Activated T-helper 1 cell treated with Interleukin-2 at 50 U/mL for 16 hours (primary cell): ENCODE measurements around the gene DUSP5.
A peak's percentile ranks its signal among the peaks of the same experiment; 100 is the strongest.

Source experiments
- DNase-seq: peaks from one replicate; pipeline ENCODE4 v3.0.0-alpha.2; 2020; ENCODE audit warnings: low read depth

Gene DUSP5

GRCh38 chr10:110481919-110482318 lies 15.8 kb upstream of the DUSP5 start:
- no peak for DNase-seq

DNA sequence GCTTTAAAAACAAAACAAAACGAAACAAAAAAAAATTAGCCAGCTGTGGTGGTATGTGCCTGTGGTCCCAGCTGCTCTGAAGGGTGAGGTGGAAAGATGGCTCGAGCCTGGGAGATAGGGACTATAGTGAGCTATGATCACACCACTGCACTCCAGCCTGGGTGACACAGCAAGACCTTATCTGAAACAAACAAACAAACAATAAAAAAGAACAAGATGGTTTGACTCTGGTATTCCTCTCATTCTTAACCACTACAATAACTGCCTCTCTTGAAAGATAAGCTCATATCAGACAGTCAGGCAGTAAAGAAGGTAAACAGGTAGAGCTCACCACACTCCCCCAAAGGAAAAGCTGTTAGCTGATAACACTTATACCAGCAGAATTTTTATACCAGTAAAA lies 14.1 kb upstream of the DUSP5 start:
- no peak for DNase-seq

DNA sequence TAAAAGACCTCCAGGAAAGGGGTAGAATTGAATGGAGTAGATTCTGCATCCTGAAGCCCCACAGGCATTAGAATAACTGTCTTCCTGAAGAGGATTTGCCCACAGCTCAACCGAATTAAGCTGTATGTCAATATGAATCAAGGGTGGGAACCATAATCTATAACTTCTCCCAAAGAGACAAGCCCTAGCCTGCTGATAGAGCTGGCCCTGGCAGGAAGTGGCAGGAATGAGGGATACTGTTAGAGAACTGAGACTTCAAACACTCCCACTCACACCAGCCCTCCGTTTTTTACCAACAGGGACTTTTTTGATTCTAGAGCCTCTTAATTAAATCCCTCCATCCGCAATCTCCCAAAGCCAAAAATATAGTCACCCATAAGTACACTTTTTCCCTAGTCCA lies 12.2 kb upstream of the DUSP5 start:
- DNase-seq: no peak

GRCh38 chr10:110486680-110487410 lies 10.9 kb upstream of the DUSP5 start:
- DNase-seq: no peak

DNA sequence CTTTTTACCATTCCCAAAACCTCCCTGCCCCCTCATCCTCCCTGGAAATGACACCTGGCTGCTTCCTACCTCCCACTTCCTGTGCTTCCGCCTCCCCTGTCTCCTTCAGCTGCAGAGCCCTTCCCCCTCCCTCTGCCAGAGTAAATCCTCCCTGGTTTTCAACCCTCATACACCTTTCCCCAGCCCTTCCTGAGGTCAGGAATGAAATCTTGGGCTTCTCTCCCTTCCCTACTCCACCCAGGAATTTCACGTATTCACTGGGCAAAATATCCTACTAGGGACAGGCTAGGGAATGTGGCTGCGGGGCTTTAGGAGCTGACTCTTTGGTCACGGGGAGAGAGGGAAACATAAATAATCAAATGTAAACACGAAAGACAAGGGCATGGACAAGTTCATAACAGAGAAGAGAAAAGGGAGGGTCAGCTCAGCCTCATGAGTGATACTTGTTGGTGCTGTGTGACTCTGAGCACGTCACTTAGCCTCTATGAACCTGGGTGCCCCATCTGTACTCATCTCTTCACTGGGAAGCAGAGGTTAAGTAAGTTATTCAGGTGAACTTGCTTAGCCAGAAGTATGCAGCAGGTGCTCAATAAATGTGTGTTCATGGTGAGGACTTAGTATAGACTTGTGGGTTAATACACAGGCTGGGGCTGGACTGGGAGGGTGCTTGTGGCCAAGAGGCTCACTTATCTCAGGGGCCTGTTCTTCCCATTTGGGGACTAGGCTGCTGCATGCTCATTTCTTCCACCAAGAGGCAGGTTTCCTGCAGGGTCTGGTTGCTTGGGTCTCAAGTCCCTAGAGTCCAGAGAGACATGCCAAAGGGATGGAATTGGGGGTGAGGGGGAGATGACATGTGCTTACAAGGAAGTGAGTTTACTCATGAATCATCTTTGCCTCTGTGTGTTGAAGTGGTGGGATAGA lies 10.0 kb upstream of the DUSP5 start:
- DNase-seq: no peak

- DNase-seq: no peak
These were observed 9.4 kb upstream of the DUSP5 start for GRCh38 chr10:110488332-110488681.

- DNase-seq: no peak
These were observed 8.8 kb upstream of the DUSP5 start for GRCh38 chr10:110488940-110489339.

GRCh38 chr10:110490640-110491039 lies 7.1 kb upstream of the DUSP5 start:
- DNase-seq: no peak

- DNase-seq: no peak
These were observed 6.4 kb upstream of the DUSP5 start for GRCh38 chr10:110491346-110491745.

DNA sequence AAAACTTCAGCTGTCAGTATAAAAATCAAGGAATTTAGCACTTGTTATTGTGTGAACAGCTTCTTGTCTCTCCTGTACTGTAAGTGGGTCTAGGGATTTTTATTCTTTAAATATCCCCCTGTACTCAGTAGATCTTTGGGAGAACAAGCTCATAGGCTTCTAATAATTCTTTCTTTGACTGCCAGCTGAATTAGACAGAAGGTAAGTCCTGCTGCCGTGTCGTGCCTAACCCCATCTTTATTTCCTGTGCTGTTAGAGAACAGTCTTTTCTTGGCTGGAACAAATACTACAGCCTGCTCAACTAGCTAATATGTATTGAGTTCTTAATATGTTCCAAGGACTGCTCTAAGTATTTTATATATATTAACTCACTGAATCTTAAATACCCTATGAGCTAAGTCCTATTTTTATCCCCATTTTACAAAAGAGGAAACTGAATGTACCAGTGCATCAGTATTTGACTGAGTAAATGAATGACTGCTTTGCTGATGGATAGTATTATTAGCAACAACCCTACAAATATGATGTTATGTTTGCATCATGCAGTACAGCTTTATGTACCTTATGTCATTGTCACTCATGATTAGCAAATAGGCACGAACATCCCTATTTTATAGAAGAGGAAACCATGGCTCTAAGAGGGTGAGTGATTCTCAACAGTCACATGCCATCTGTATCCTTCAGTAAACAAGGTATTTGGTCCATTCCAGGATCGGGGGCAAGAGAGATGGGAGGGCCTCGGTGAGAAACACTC lies 5.5 kb upstream of the DUSP5 start:
- no peak for DNase-seq

GRCh38 chr10:110493832-110494426 lies 3.8 kb upstream of the DUSP5 start:
- DNase-seq: no peak

DNA sequence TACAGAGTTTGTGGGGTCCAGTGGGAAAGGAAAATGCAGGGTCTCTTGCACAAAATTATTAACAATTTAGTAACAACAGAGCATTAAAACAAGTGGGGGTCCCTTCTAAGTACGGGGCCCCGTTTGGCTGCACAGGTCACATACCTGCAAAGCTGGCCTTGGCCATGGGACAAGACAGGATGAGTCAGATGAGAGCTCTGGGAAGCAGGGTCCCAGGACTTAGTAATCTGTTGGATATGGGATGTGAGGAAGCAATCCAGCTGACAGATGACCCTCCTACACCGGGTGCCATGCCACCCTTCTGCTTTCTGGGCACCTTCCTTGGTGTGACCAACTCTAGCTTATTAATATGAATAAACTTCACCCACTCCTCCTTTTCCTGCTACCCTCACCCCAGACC lies 3.2 kb upstream of the DUSP5 start:
- no peak for DNase-seq

DNA sequence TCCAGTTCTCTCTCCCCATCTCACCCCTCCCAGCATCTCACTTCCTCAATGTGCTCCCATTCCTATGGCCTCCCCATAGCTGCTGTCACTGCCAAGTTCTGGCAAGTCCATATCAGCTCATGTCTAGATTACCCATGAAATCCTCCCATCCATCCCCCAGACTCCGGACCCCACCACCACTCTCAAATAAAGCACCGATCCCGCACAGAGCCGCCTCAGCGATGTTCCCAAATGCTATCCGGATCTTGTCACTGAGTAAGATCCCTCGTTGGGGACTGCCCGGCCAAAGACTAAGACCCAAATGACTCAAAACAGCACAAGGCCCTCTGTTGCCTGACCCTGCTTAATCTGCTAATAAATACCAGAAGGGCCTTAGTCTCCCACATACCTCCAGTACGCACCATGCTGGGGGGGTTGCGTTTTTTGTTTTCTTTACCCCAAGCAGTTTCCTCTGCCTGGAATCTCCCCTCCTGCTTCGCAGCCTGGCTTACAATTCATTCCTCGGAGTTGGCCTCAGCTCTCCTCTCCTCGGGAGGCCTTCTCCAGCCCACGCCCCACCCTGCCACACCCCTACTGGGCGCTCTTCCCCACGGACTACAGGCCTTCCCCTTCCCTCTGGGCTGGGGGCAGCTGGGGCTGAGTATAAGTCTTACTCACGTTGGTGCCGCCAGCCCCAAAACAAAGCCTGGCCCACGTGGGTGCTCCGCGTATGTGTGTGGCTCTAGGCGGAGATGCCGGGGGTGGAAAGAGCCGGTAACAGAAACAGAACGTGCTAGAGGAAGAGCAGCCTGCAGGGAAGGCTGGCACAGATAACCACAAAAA lies 1.8 kb upstream of the DUSP5 start:
- DNase-seq: peak; percentile 22

DNA sequence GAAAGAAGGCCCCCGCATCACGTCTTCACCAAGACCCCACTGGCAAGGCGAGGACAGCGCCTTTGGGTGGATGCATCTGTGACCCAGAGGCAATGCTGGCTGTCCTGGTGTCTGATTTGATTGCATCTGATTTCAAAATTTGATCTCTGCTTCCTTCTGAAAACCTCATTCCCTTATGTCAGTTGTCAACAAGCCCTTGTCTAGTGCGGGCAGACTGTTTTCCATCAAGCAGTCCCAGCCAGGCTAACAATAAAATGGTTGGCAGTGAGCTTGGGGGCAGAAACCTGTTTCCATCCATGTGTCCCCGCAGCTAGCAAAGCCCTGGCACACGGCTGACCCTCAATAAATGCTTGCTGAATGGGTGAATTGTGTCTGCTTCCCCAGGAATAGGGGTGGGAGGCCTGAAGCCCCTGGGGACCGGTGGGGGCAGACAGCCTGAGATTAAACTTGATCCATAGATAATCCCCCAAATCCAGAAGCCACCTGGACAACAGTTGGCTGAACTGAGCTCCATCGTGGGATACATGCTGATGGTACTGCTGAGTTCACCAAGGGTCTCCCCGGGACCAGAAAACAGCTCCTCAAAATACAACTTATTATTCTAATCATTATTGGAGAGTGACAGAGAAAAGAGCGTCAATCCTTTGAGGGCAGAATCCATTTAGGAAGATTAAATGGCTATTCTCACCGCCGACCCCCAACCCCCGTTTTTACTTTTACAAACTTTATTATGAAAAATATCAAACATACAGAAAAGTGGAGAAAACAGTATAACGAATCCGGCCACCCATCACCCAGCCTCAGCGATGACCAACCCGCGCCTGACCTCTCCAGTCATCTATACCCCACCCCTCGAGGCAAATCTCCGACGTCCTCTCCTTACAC lies 912 bp upstream of the DUSP5 start:
- no peak for DNase-seq

GRCh38 chr10:110498087-110498981 lies 627 bp downstream of the DUSP5 start:
- DNase-seq: peak; percentile 45

DNA sequence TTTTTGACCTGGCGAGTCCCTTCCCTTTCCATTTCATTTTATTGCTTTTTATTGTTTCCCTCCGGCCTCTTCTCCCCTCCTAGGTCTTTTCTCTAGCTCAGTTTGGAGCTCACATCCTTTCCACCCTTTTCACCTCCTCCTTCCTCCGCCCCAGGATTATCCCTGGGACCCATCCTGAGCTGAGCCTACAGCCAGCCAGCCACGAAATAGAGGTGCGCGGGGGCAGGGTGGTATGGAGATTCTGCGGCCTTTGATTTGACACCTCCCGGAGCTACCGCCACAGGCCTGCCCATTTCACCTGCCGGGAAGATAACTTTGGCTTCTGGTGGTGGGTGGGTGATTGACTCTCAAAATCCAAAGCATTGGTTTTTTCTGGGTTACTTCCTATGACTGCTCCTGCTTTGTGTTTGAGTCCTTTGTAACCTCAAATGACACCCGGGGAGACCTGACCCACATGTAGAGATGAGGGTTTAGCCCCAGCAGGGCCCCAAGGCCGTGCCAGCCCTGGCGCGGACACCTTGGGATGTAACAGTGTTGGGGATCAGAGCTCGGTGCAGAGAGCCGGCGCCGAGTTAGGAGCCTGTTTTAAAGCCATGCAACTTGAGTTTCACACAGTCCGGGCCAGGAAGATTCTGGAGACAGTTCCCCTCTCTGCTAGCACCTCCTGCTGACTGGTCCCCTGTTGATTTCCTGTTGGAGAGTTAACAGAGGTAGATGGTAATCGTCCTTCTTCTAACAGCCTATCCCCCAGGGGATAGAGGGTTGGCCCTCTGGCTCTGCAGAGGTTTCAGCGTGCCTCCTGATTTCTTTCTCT lies 1.5 kb downstream of the DUSP5 start:
- peak; percentile 24 for DNase-seq

- DNase-seq: no peak
These were observed 2.2 kb downstream of the DUSP5 start for GRCh38 chr10:110499796-110500514.

DNA sequence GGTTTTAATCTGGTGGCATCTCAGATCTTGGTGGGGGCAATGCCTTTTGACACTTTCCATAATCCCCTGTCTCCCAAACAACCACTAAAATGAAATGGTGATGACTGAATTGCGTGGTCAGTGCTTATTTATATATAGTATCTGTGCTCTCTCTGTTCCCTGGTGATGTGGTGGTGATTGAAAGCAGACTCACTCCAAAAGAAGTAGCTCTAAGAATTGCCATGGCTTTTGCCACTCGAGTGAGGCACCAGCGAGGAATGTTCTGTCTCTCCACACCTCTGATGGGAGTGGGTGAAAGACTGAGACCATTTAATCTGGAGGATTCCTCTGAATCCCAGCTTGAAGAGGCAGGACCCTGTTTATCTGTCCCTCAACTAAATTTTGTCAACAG lies 2.8 kb downstream of the DUSP5 start:
- DNase-seq: no peak
